HG03025 (cell line): Measurements from ENCODE around the gene OTP.

Experiments used
- ATAC-seq: cut with Tn5 transposase; IDR thresholded peaks from one replicate; pipeline ENCODE4 v1.9.1; 2021; ENCODE audit warnings: mild to moderate bottlenecking, moderate library complexity; ENCODE audit not compliant: unreplicated experiment, low FRiP score

Gene OTP

GRCh38 chr5:77640589-77641396 is 2.3 kb upstream of the OTP start:
- ATAC-seq, result no peak

DNA sequence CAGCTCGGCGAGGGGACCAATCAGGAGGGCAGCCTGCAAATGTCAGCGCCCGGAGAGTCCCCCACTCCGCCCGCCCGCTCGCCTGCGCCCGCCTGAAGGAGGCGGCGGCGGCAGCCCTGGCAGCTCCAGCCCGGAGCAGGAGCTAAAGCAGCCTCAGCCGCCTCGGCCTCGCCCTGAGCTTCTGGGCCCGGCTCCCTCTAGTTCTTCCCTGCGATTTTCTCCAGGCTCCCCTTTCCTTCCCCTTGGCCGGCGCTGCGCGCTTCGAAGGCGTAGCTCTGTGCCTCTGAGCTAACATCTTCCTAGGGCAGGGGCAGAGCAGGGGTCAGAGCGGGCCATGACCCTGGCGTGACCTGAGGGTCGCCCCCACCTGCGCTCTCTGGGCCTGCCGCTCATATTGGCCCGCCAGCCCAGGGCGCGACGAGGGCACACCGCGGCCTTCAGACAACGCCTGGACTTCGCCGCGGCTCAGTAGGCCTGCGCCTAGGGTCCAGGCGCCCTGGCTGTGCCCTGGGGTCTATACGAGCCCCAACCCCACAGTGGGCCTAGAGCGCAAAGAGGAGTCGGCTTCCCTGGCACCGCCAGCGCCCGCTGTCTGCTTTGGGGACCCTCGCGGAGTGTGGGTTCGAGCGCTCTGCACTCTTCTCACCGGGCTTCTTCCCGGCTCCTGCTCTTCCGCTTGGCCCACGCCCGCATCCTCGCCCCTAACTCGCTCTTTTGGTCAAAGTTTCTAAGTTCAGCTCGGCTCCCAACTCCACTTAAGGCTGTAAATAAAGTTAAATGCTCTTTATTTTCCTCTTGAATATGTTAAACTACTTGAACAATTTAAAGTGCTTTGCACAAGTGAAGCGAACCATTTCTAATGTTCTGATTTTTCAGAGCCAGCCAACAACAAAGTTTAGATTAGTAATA is 504 bp upstream of the OTP start:
- no peak for ATAC-seq

DNA sequence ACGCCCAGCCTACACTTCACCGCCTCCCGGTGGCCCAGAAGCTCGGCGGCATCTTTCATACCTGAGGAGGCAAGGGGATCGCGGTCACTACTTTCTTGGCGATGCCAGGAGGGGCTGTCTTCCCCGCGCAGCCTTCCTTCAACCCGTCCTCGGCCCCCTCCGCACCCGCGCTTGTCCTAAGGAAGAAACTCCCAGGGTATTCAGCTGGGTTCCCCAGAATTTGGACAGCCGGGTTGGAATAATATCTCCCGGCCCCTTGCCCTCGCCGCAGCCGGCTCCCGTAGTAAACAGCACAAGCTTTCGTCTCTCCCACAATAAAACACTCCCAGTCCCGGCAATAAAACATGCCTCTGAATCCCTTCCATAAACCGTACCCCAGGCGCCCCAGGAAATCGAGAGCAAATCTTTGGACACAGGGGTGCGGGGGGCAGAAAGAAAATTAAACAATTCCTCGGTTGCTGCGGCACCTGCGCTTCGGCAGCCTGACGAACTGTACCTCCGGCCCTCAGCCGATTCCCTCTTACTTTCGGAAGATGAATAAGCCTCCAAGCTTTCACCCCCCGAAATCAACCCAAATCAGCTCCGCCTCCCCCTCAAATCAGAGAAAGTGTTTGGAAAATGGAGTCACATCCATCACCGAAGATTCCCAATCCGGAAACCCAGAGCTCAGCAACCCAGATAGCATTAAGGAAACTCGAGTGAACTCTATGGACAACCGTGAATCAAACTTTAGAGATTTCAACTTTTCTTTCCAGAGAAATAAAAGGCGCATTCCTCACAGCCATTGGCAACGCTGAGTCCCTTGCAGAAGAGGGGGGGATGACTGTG is 1.1 kb downstream of the OTP start:
- no peak for ATAC-seq

GRCh38 chr5:77636641-77637169 is 1.8 kb downstream of the OTP start:
- ATAC-seq, result no peak

- ATAC-seq, result no peak
Observed at GRCh38 chr5:77635917-77636640, 2.4 kb downstream of the OTP start.

DNA sequence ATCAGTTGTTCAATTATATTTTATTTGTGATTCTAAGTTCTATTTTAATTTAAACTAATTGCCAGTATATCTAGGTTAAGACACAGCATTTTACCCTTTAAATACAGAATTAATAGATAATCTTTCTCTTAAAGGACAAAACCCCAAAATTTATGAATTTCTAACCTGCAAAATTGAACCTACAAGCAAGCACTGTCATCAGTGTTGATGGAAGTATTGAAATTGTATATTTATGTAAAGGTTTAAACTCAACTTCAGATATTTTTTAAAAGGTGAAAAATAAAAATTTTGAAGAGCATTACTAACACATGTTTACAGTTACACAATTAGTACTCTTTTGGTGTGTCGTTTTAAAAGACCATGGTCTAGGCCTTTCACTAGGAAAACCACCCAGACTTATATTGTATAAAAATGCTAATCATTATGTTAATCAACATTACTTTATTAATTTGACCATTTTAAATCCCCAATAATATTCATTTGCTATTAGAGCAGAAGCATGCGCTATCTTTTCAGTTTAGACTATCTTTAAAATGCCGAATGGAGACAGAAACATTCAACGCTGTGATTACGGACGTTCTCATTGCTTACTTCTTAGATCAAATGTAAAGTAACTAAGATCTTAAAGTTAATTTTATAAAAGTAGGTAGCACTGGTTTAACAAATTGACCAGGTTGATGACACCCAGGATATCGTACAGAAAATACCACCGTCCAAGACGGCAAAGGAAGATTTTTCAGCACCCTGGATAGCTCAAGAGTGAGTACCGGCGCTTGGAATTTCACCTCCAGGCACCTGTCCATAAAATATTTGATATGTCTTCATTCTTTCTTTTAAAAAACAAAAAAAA is 3.2 kb downstream of the OTP start:
- ATAC-seq, result no peak

- ATAC-seq, result no peak
Observed at GRCh38 chr5:77633709-77634108, 4.8 kb downstream of the OTP start.

- ATAC-seq, result no peak
Observed at GRCh38 chr5:77633207-77633675, 5.3 kb downstream of the OTP start.

- ATAC-seq, result no peak
Observed at GRCh38 chr5:77632526-77633206, 5.8 kb downstream of the OTP start.

- ATAC-seq, result peak; percentile 68
Observed at GRCh38 chr5:77630114-77630680, 8.3 kb downstream of the OTP start.

GRCh38 chr5:77629509-77630113 is 8.9 kb downstream of the OTP start:
- ATAC-seq, result no peak

DNA sequence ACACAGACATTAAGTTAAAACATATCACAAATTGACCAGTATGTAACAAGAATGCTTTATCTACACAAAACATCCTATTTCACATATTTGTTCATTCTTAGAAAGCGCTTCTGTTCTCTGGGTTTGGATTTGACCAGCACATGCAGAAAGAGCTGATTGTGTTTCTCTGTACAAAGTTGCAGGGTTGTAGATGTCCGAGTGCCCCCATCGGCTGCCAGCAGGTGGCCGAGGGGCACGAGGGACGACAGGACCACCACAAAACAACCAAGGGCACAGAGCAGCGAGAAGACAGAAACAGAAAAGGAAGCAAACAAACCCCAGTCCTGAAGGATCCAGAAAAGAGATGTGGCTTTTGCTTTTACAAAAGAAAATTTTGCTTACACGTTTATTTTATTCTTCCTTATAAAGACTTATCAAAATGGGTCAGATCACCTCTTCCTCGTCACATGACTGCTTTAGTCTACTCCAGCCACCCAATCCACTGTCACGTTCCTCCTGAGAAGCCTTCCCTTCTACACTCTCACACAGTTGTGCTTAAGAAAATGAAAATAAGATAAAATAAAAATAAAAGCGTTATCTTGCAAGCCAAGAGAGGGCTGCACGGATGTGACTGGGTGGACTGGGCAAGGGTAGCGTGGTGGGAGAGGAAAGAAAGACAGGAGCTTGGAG is 9.5 kb downstream of the OTP start:
- no peak for ATAC-seq

GRCh38 chr5:77627869-77628674 is 10.4 kb downstream of the OTP start:
- no peak for ATAC-seq

GRCh38 chr5:77623203-77623740 is 15.2 kb downstream of the OTP start:
- no peak for ATAC-seq

GRCh38 chr5:77621440-77621839 is 17.1 kb downstream of the OTP start:
- no peak for ATAC-seq

DNA sequence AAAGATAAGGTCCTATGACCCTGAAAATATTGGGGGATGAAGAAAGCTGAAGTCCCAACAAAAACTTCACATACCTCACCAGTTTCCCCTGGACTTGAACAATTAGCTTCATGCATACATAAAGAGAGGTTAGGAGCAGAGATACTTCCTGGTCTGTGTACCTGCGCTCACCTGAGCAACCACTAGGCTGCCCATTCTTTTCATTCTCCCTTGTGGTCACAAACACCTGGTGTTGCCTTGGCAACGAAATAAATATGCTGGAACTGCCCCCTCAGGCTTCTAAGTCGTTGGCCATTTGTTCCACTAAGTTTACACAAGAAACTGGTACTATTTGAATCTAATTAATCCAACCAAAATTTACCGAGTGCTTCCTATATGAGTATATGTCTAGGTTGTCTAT is 18.1 kb downstream of the OTP start:
- no peak for ATAC-seq
